DMS 273 (cell line): ENCODE results near the gene FAM184B.
"Not testable (repeated sequence)": the region's sequence is repeated elsewhere in the genome, so short reads cannot be mapped to it uniquely, and the experiment has no call there.

Source experiments
- DNase-seq: peaks from one replicate; lab custom pipeline; 2025; ENCODE audit not compliant: unreplicated experiment; lab: John Stamatoyannopoulos, UW

FAM184B gene

GRCh38 chr4:17688011-17688441 lies 93.4 kb downstream of the FAM184B start:
- no peak for DNase-seq

- DNase-seq = no peak
Measured at GRCh38 chr4:17687237-17687857, 94.1 kb downstream of the FAM184B start.

- peak; percentile 4 for DNase-seq
Measured at GRCh38 chr4:17684648-17685047, 96.8 kb downstream of the FAM184B start.

GRCh38 chr4:17682222-17682566 lies 99.2 kb downstream of the FAM184B start:
- DNase-seq = no peak

GRCh38 chr4:17681281-17682221 lies 99.9 kb downstream of the FAM184B start:
- no peak for DNase-seq

GRCh38 chr4:17680559-17681280 lies 100.7 kb downstream of the FAM184B start:
- DNase-seq = no peak

GRCh38 chr4:17670423-17670822 lies 111.0 kb downstream of the FAM184B start:
- DNase-seq = no peak

- DNase-seq = no peak
Measured at GRCh38 chr4:17667653-17668201, 113.7 kb downstream of the FAM184B start.

- no peak for DNase-seq
Measured at GRCh38 chr4:17667253-17667652, 114.2 kb downstream of the FAM184B start.

- DNase-seq = no peak
Measured at GRCh38 chr4:17665852-17666251, 115.6 kb downstream of the FAM184B start.

- no peak for DNase-seq
Measured at GRCh38 chr4:17665346-17665745, 116.1 kb downstream of the FAM184B start.

- no peak for DNase-seq
Measured at GRCh38 chr4:17664755-17665154, 116.7 kb downstream of the FAM184B start.

GRCh38 chr4:17662694-17663093 lies 118.7 kb downstream of the FAM184B start:
- no peak for DNase-seq

- DNase-seq = not testable (repeated sequence)
Measured at GRCh38 chr4:17659196-17659595, 122.2 kb downstream of the FAM184B start.

GRCh38 chr4:17657849-17658248 lies 123.6 kb downstream of the FAM184B start:
- no peak for DNase-seq

GRCh38 chr4:17657090-17657489 lies 124.3 kb downstream of the FAM184B start:
- DNase-seq = no peak

- DNase-seq = no peak
Measured at GRCh38 chr4:17654701-17655100, 126.7 kb downstream of the FAM184B start.

- DNase-seq = no peak
Measured at GRCh38 chr4:17650406-17650805, 131.0 kb downstream of the FAM184B start.

- DNase-seq = peak; percentile 16
Measured at GRCh38 chr4:17647927-17648326, 133.5 kb downstream of the FAM184B start.

- no peak for DNase-seq
Measured at GRCh38 chr4:17647176-17647806, 134.1 kb downstream of the FAM184B start.

- no peak for DNase-seq
Measured at GRCh38 chr4:17646693-17647092, 134.7 kb downstream of the FAM184B start.
